Esophagus squamous epithelium (tissue), 5 donors: ENCODE data around the gene PPP2R2C. TPM values are rescaled to one million over a fixed set of nuclear protein-coding genes. Genes with fewer than 3 reads are reported as not detected.
A peak's percentile ranks its signal among the peaks of the same experiment; 100 is the strongest.

ENCODE experiments used
- DNase-seq: peaks from one replicate; lab custom pipeline; 2025; lab: John Stamatoyannopoulos, UW
- H3K27ac ChIP-seq, 4 donors: fragments of 200-600 bp; sonication (generic); one replicate each; pipeline ENCODE4 v1.5.1; 2016 to 2019; ENCODE audit warnings: mild to moderate bottlenecking in 1 of 4
- H3K27me3 ChIP-seq, 4 donors: fragments of 200-600 bp; sonication (generic); 1 replicate in 3 of 4; 2 replicates in 1 of 4; pipeline versions ENCODE4 v1.5.1 to v1.6.0; 2017 to 2021; ENCODE audit warnings: antibody characterized with exemption in 1 of 4
- H3K36me3 ChIP-seq, 3 donors: fragments of 200-600 bp; sonication (generic); one replicate each; pipeline ENCODE4 v1.5.1; 2016 to 2019
- H3K4me1 ChIP-seq, 3 donors: fragments of 200-600 bp; sonication (generic); one replicate each; pipeline ENCODE4 v1.5.1; 2017 to 2019
- H3K4me3 ChIP-seq, 4 donors: fragments of 200-600 bp; sonication (generic); 1 replicate in 3 of 4; 2 replicates in 1 of 4; pipeline ENCODE4 v1.5.1; 2016 to 2019; ENCODE audit warnings: mild to moderate bottlenecking in 2 of 4, moderate library complexity in 1 of 4
- H3K9me3 ChIP-seq, 3 donors: fragments of 200-600 bp; sonication (generic); one replicate each; pipeline ENCODE4 v1.5.1; 2016 to 2019
- CTCF ChIP-seq, 6 experiments: fragments of 450-650 bp in 4 of 6; fragments of 200-600 bp in 2 of 6; sonication (generic) in 2 of 6; IDR thresholded peaks; one replicate each; pipeline ENCODE4 v1.5.1; 2016 to 2019; ENCODE audit warnings: antibody characterized with exemption in 6 of 6, mild to moderate bottlenecking in 4 of 6, moderate library complexity in 4 of 6
- POLR2A ChIP-seq, 4 donors: fragments of 450-650 bp; IDR thresholded peaks; one replicate each; pipeline ENCODE4 v1.6.1; 2017; ENCODE audit warnings: antibody characterized with exemption in 4 of 4, mild to moderate bottlenecking in 4 of 4, moderate library complexity in 3 of 4
- WGBS, 2 donors: methylation state at CpG; one replicate each; pipeline ENCODE4 v1.1.5; 2018; 5-methylcytosine and 5-hydroxymethylcytosine counted together
- intact Hi-C: fragments of 100-400 bp; cut with DNase I; formaldehyde crosslinking; loops from one replicate; pipeline ENCODE4 v1.15.0; 2022
- total RNA-seq, 4 donors: library from RNA; depleted of rRNA; stranded (reverse); fragments of >200 nt; gene quantifications; one replicate each; pipeline ENCODE4 v1.1.0, GENCODE V29; 2016
- donor health status: DM: yes; HTN: yes; CAD: no.

Gene PPP2R2C
- total RNA-seq, result 10 to 100 TPM; 26.9 to 76.3 (median 53.7) TPM

- TF ChIP-seq POLR2A (IDR thresholded peaks at IDR 0.05) (no peak), CTCF (IDR thresholded peaks at IDR 0.05) (peak in 1 of 6 experiments; percentile 7)
- Histone ChIP-seq H3K4me3 (peak within 1 kb of the TSS; percentile 57 to 77 (median 69)), H3K4me1 (peaks cover 13 to 53% (median 20%) of the 10 kb centered on the region in 3 donors), H3K36me3 (no peaks in the 10 kb centered on the region), H3K27me3 (peaks cover 0 to 88% (median 5%) of the 10 kb centered on the region in 4 donors), H3K27ac (peak within 1 kb of the TSS in 3 of 4 donors; percentile 81 to 83 (median 83)), H3K9me3 (no peaks in the 10 kb centered on the region)
- WGBS, 2 donors, result 10 to 14% methylated on average over 13 to 15 of the region's 86 CpGs
- DNase-seq, result no peak
- intact Hi-C loops, result no loop called here
These were observed at the start of gene PPP2R2C for GRCh38 chr4:6472387-6473263. Gene PPP2R2C (minus strand): TSS chr4:6472614. CDS start chr4:6472229, 385 bp downstream.

- TF ChIP-seq CTCF (IDR thresholded peaks at IDR 0.05) (no peak), POLR2A (IDR thresholded peaks at IDR 0.05) (no peak)
- peaks cover 0 to 11% (median 0%) of the 10 kb centered on the region in 4 donors for H3K27me3 ChIP-seq
- H3K4me1 ChIP-seq, result no peaks in the 10 kb centered on the region
- H3K9me3 ChIP-seq, result no peaks in the 10 kb centered on the region
- H3K27ac ChIP-seq, result no peak overlapping the region
- intact Hi-C loops, result no loop called here
- no peak for DNase-seq
- WGBS, 2 donors, result 74 to 78% methylated on average over 3 to 4 of the region's 6 CpGs
- no peaks in the 10 kb centered on the region for H3K36me3 ChIP-seq
- H3K4me3 ChIP-seq, result no peak overlapping the region
These were observed 48.6 kb upstream of the PPP2R2C start for GRCh38 chr4:6520978-6521377.

- WGBS, 2 donors, result 75 to 79% methylated on average over 7 of the region's 11 CpGs
- Histone ChIP-seq H3K36me3 (no peaks in the 10 kb centered on the region), H3K9me3 (no peaks in the 10 kb centered on the region), H3K27me3 (peaks cover 0 to 11% (median 0%) of the 10 kb centered on the region in 4 donors), H3K4me3 (no peak overlapping the region), H3K4me1 (no peaks in the 10 kb centered on the region), H3K27ac (no peak overlapping the region)
- intact Hi-C loops, result no loop called here
- DNase-seq, result no peak
- no peak for TF ChIP-seq CTCF (IDR thresholded peaks at IDR 0.05)
- no peak for TF ChIP-seq POLR2A (IDR thresholded peaks at IDR 0.05)
These were observed 47.7 kb upstream of the PPP2R2C start for GRCh38 chr4:6520051-6520636.

GRCh38 chr4:6517171-6517570, 44.8 kb upstream of the PPP2R2C start:
- 73% methylated on average over 1 to 2 of the region's 2 CpGs for WGBS, 2 donors
- no peaks in the 10 kb centered on the region for H3K4me1 ChIP-seq
- no peaks in the 10 kb centered on the region for H3K9me3 ChIP-seq
- DNase-seq, result no peak
- TF ChIP-seq CTCF (IDR thresholded peaks at IDR 0.05) (no peak), POLR2A (IDR thresholded peaks at IDR 0.05) (no peak)
- no peaks in the 10 kb centered on the region for H3K36me3 ChIP-seq
- H3K27ac ChIP-seq, result no peak overlapping the region
- H3K27me3 ChIP-seq, result peaks cover 0 to 11% (median 0%) of the 10 kb centered on the region in 4 donors
- intact Hi-C loops, result no loop called here
- H3K4me3 ChIP-seq, result no peak overlapping the region

- H3K4me1 ChIP-seq, result no peaks in the 10 kb centered on the region
- H3K27me3 ChIP-seq, result peaks cover 0 to 8% (median 0%) of the 10 kb centered on the region in 4 donors
- TF ChIP-seq CTCF (IDR thresholded peaks at IDR 0.05), result no peak
- no peak for TF ChIP-seq POLR2A (IDR thresholded peaks at IDR 0.05)
- no peak for DNase-seq
- no peaks in the 10 kb centered on the region for H3K36me3 ChIP-seq
- WGBS, 2 donors, result 59 to 62% methylated on average over 3 to 6 of the region's 8 CpGs
- no peak overlapping the region for H3K27ac ChIP-seq
- intact Hi-C loops, result no loop called here
- no peaks in the 10 kb centered on the region for H3K9me3 ChIP-seq
- no peak overlapping the region for H3K4me3 ChIP-seq
These were observed 44.3 kb upstream of the PPP2R2C start for GRCh38 chr4:6516762-6517161.
